Vagina (tissue), 2 donors: ENCODE measurements around the gene TLE3.

Experiments
- CTCF ChIP-seq, 3 experiments: fragments of 450-650 bp in 2 of 3; fragments of 200-600 bp in 1 of 3; sonication (generic) in 1 of 3; IDR thresholded peaks; one replicate each; pipeline ENCODE4 v1.5.1; 2017 to 2019; ENCODE audit warnings: antibody characterized with exemption in 3 of 3, mild to moderate bottlenecking in 2 of 3, moderate library complexity in 2 of 3
- POLR2A ChIP-seq, 2 donors: fragments of 450-650 bp; IDR thresholded peaks; one replicate each; pipeline ENCODE4 v1.6.1; 2017; ENCODE audit warnings: antibody characterized with exemption in 2 of 2, mild to moderate bottlenecking in 2 of 2, moderate library complexity in 2 of 2
- POLR2AphosphoS5 ChIP-seq, 2 donors: sonication (generic); formaldehyde crosslinking; IDR thresholded peaks; one replicate each; pipeline ENCODE4 v1.9.0; 2017; ENCODE audit warnings: antibody characterized with exemption in 2 of 2, mild to moderate bottlenecking in 2 of 2, low read depth in 1 of 2; ENCODE audit not compliant: insufficient read depth in 1 of 2

GRCh38 chr15:70088455-70088854 is 9.3 kb downstream of the TLE3 start:
- TF ChIP-seq CTCF (IDR thresholded peaks at IDR 0.05) (no peak), POLR2A (IDR thresholded peaks at IDR 0.05) (no peak), POLR2AphosphoS5 (IDR thresholded peaks at IDR 0.05; ENCODE audit: insufficient read depth in 1 of 2, low read depth in 1 of 2) (no peak)
